GM21786 (cell line): ENCODE data around the gene ZC3H12C.
"Not testable (repeated sequence)": the region's sequence is repeated elsewhere in the genome, so short reads cannot be mapped to it uniquely, and the experiment has no call there.

Experiments used
- ATAC-seq: cut with Tn5 transposase; IDR thresholded peaks from one replicate; pipeline ENCODE4 v1.9.1; 2021; ENCODE audit not compliant: unreplicated experiment

ZC3H12C gene

DNA sequence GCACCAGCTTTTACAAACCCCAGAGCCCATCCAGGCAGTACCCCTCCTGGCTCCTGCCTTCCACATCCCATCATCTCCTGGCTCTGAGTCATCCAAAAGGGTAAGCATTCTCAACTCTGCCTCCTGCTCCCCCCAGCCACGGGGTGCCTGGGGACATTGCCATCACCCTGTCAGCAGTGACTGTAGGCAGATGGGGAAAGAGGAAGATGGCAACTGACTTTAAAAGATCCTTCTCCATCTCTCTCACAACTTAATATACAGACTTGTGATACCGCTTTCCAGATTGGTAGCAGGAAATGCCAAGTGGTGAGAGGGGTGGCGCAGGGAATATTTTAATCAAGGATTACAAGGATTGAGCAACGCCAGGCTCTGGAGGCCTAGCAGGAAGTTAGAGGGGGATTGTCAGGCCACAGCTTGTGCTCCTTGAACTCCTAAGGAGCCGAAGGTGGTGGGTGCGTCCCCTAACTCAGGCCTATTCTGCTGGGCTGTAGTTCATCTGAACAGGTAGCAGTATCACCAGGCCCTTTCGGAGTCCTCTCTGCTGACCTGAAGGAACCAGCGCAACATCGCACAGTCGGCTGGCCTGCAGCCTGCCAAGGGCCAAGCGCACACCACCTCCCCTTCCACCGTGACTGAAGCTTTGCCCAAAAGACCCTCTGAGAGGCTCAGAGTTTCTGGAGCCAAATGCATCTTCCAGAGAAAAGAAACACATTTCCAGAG, 83.3 kb downstream of the ZC3H12C start:
- no peak for ATAC-seq

DNA sequence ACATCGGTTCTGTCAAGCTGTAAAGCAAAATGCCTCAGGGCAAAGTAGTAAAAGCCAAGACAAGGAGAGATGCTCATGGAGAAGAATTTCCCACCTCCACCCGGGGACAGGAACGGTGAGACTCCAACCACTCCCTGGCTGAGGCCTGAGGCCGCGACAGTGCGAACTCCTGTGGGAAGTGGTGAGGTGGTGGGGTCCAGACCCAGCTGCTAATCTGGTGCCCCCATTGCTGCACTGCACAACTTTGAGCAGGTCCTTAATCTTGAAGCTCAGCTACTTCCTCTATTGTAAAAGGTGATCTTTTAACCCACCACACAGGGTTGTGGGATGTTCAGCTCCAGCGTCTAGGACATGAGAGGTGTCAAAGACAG, 83.9 kb downstream of the ZC3H12C start:
- no peak for ATAC-seq

DNA sequence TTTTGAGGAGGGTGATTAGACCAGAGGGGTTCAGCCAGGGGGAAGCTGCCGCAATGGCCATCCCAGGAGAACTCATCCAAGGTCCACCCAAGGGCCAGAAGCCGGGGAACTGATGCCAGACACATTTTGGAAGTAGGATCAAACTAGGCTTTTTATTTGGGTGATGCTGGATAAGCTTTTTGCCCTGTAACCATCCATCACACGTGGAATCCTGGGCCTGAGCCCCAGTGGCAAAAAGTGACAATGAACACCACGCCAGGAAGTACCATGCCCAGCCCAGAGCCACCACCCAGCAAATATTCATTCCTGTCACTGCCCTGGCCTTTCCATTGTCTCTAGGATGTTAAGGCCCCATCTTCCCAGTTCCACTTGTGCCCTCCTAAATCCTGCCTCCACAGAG, 85.9 kb downstream of the ZC3H12C start:
- no peak for ATAC-seq

DNA sequence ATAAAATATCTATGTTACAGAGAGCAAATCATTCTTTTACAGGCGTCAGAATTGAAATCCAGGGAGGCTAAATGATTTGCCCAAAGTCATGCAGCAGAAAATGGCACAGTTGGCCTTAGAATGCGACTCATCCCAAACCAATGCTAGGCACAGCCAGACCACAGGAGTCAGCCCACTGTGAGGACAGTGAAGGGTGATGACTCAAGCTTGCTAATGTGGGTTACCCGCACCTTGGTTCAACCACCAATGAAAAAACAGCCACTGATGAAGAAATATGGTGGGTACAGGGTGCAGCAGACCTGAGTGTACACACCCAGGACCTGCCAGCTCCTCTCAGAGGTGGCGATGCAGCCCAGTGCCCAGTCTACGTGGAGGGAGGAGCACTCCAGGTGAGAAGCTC, 89.7 kb downstream of the ZC3H12C start:
- no peak for ATAC-seq

DNA sequence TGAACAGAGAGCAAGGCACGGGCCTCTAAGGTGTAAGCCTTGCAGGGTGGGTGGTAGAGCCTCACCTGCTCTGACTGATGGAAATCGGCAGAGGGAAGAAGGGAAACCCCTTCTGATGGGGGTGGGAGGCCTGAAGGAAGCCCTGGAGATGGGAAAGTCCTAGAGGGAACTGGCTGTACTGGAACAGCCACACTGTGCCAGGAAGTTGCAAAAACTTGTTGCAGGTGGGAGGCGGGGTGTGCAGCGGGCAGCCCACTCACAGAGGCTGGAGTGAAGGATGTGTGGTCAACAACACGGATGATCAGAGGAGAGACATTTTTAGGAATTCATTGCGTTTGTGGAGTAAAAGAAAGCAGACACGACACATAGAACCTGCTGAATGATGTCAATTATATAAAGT, 91.3 kb downstream of the ZC3H12C start:
- ATAC-seq: no peak

DNA sequence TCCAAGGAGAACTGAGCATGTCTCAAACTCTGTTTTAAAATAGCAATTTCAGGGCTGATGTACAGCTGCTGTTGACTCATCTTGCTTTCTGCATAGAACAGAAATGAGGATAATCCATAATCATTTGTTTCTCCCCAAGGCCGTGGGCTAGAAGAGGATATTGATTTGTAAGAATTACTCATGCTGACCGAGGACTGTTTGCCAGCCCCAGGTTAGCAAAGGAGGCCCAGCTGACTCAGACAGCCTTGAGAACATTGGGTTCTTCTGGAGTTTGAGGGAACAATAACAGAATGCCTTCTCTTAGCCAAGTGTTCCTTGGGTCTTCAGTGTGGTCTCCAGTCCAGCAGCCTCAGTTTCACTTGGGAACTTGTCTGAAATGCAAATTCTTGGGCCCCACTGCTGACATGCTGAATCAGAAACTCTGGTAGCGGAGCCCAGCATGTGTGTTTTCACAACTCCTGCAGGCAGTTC, 92.0 kb downstream of the ZC3H12C start:
- ATAC-seq: no peak

DNA sequence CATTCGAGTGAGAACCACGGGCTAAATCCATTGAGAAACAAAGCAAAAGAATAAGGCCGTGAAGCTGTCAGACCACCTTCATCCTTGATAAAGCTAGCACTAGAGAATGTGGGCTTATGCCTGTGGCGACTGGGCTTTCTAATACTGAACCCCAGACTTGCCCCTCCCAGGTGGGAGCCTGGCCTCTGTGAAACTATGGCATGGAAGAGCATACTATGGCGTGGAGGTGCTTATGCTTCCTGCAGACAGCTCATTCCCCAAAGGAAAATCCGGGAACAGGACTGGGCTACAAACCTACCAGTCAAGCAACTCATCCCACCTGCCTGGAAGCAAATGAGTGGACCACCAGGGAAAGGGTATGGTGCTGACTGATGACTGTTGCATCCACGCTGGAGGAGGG, 92.4 kb downstream of the ZC3H12C start:
- no peak for ATAC-seq

DNA sequence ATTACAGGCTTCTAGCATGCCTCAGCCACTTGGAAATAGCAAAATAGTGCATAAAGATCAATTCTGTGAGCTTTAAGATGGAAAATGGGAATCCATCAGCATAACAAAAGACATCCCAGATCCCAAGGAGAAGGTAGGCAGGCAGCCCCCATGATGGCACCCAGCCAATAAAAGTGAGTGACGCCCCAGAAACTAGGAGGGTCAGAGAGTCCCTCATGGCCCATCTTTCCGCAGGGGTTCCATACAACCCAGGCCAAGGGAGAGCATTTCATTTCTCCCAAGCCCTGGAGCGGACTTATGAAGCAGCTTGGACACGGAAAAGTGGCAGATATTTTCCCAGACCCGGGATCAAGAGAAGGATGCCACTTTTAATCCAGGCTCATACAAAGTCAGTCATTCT, 93.3 kb downstream of the ZC3H12C start:
- ATAC-seq: no peak

DNA sequence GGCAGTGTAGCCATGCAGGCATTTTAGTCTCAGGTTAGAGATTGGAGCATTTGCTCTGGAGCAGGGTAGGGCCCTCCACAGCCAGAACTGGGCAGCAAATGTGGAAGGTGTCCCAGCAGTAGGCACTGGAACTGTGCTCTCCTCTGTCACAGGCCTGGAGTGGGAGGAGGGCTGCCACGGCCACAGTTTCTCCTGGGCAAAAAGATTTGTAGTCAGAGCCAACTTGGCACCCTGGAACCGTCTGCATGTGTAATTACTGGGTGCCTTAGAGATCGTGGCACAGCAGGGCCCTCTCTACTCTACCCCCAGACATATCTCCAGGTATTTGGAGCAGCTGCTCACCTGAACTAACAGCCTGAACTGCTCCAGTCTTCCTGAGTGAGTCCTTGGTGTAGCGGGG, 93.7 kb downstream of the ZC3H12C start:
- no peak for ATAC-seq

DNA sequence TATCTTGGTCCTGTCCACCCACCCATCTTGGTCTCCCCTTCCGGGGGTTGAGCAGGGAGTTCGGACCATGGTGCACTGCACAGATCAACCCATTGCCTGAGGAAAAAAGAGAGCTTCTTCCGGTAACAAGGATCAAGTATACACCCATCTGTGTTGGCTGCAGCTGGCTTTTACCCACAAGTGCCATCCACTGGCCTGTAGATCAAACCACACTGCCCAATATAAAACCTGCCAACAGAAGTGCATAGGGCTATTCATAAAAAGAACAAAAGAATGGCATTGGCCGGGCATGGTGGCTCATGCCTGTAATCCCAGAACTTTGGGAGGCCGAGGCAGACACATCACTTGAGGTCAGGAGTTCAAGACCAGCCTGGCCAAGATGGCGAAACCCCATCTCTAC, 94.5 kb downstream of the ZC3H12C start:
- ATAC-seq: no peak

DNA sequence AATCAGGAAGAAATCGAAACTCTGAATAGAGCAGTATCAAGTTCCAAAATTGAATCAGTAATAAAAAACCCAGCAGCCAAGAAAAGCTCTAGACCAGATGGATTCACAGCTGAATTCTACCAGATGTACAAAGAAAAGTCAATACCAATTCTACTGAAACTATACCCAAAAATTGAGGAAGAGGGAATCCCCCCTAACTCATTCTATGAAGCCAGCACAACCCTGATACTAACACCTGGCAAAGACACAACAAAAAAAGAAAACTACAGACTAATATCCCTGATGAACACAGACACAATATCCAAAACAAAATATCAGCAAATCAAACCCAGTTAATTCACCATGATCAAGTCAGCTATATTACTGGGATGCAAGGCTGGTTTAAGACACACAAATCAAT, 97.7 kb downstream of the ZC3H12C start:
- ATAC-seq: no peak

DNA sequence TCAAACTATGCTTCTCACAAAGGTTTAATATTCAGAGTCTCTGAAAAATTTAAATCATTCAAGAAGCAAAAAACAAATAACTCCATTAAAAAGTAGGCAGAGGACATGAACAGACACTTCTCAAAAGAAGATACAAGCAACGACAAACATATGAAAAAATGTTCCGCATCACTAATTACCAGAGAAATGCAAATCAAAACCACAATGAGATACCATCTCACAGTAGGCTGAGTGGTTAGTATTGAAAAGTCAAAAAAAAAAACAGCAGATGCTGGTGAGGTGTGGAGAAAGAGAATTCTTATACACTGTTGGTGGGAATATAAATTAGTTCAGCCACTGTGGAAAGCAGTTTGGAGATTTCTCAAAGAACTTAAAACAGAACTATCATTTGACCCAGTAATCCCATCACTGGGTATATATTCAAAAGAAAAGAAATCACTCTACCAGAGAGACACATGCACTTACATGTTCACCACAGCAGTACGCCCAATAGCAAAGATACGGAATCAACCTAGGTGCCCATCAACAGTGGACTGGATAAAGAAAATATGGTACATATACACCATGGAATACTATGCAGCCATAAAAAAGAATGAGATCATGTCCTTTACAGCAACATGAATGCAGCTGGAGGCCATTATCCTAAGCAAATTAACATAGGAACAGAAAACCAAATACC, 99.6 kb downstream of the ZC3H12C start:
- ATAC-seq: peak; percentile 77

DNA sequence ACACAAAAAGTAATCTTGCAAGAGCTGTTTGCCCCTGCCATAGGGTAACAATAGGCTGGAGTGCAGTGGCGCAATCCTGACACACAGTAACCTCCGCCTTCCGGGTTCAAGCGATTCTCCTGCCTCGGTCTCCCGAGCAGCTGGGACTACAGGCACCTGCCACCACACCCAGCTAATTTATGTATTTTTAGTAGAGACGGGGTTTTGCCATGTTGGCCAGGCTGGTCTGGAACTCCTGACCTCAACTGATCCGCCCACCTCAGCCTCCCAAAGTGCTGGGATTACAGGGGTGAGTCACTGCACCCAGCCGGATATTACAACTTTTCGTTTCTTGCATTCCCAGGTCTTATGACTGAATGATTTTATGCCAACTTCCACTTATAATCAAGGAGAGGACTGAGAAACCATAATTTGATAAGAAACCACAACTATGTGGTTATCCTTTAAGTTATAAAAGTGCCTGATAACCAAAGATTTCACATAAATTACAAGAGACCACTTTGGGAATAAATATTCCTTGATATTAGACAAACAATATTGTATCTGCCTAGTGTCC, 101.1 kb downstream of the ZC3H12C start:
- ATAC-seq: not testable (repeated sequence)

DNA sequence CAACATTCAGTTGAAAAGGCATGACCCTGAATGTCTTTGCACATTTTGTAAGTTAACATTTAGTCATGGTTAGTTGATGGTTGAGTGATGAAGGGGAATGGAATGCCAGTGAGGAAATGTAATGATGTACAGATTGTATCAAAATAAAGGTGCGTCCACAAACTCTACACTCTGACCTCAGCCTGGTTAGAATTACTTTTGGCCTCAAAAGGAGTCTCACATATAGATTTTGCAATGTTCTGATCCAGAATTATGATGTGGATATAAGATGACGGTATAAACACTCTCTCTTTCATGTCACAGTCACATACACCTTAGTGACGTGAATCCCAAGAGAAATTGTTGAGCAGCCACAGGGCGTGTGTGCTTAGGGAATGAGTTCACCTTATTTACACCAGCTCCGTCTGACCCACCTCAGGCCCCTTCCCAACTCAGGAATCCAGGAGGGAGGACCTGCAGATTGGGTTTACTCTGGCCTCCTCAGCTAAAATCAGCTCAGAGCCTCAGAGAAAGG, 103.1 kb downstream of the ZC3H12C start:
- no peak for ATAC-seq

DNA sequence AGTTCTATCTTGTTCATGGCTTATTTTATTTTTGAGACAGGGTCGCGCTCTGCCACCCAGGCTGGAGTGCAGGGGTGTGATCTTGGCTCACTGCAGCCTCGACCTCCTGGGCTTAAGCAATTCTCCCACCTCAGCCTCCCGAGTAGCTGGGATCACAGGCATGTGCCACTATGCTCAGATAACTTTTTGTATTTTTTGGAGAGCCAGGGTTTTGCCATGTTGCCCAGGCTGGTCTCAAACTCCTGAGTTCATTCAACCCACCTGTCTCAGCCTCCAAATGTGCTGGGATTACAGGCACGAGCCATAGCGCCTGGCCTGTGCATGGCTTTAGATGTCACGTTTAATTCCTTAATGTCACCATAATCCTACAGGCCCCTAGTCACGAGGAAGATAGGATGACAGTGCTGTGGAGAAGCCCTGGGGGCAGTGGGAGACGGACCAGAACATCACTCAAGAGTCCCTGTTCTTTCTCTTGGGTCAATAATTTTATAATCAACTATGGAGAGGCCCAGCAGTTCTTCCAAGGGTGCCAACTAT, 103.8 kb downstream of the ZC3H12C start:
- no peak for ATAC-seq

DNA sequence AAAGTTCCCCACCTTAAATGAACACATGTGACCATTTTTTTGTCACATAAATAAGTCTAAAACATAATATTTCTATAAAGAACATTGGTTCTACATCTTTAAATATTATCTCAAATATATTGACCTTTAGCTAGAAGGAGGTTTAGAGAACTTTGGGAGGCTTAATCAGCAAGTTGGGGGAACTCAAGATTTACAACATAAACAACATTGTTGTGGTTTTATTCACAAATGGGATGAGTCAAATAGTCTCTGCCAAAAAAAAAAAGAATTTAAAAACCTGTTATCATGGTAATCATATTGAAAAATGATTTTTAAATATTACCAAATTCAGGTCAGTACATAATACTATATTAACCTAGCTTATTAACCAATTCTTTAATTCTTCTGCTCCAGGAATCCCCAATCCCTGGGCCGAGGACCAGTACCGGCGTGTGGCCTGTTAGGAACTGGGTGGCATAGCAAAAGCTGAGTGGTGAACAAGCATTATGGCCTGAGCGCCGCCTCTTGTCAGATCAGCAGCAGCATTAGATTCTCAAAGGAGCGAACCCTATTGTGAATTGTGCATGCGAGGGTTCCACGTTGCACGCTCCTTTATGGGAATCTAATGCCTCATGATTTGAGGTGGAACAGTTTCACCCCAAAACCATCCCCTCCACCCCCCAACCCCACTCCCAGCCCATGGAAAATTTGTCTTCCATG, 105.0 kb downstream of the ZC3H12C start:
- ATAC-seq: no peak

DNA sequence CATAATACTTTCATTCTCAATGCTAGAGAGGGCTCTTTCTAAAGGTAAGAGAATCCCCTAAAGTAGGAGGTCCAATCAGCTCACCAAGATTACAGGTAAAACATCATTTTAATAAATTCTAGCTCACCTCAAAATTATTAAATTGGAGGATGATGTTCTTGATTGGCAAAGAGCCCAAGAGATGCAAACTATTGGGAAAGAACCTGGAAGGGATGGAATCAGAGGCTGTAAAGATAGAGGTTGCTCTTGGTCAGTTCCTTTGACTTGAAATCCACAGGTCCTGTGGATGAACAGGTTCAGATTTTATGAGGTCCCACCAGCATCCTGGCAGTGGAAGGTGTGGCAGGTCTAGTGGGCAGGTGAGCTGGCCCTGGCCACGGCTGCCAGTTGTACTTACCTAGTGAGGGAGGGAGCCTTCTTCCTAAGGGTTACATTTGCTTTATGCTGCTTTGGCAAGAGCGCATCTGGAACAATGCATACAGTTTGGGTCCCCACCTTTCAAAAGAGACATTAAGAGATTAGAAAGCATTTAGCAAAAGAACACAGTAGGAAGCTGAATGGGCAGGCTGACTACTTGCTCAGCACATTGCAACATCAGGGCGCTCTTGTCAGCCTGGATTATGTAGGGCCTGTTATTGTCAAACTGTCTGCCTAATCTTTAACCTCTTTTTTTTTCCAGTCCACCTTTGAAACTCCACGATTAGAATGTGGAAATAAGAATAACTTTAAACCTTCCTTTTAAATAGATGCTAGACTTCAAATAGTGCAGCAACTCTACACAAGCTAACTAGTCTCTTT, 106.2 kb downstream of the ZC3H12C start:
- ATAC-seq: no peak

DNA sequence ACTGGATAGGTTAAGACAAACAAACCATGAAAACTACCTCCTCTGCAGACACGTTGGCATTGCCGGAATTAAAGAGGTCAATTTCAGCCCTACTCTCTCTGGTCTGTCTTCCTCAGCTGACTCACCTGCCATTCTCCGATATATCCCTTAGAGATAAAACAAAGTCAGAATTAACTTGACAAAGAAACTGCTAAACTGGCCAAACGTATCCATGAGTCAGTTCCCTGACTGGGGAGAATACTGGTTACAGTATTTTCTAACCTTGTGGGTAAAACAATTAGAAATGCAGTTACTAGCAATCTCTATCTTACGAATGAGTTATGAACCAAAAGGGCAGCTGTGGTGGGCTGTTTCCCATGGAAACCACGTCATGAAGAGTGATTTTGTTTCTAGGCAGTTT, 107.0 kb downstream of the ZC3H12C start:
- no peak for ATAC-seq

DNA sequence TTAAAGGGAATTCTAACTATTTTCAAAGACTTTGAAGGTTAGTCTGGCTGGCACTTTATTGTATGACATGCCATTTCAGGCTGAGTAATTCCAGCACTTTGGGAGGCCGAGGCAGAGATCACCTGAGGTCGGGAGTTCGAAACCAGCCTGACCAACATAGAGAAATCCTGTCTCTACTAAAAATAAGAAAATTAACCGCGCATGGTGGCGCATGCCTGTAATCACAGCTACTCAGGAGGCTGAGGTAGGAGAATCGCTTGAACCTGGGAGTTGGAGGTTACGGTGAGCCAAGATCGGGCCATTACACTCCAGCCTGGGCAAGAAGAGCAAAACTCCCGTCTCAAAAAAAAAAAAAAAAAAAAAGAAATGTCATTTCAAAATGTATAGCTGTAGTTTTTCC, 107.6 kb downstream of the ZC3H12C start:
- ATAC-seq: no peak

DNA sequence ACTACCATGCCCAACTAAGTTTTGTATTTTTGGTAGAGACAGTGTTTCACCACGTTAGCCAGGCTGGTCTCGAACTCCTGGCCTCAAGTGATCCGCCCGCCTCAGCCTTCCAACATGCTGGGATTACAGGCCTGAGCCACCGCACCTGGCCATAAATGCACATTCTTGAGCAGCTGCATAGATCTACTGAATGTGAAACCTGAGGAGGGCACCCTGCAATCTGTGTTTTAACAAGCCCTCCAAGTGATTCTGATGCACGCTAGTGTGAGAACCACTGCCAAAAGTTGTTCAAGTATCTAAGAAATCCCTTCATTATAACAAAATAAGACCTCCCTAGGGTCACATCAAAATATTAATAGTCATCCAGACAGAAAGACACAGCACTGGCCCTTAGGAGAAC, 113.9 kb downstream of the ZC3H12C start:
- no peak for ATAC-seq
